ENCODE measurements around the gene ASB18.
A peak's percentile ranks its signal among the peaks of the same experiment; 100 is the strongest.

Gene ASB18

DNA sequence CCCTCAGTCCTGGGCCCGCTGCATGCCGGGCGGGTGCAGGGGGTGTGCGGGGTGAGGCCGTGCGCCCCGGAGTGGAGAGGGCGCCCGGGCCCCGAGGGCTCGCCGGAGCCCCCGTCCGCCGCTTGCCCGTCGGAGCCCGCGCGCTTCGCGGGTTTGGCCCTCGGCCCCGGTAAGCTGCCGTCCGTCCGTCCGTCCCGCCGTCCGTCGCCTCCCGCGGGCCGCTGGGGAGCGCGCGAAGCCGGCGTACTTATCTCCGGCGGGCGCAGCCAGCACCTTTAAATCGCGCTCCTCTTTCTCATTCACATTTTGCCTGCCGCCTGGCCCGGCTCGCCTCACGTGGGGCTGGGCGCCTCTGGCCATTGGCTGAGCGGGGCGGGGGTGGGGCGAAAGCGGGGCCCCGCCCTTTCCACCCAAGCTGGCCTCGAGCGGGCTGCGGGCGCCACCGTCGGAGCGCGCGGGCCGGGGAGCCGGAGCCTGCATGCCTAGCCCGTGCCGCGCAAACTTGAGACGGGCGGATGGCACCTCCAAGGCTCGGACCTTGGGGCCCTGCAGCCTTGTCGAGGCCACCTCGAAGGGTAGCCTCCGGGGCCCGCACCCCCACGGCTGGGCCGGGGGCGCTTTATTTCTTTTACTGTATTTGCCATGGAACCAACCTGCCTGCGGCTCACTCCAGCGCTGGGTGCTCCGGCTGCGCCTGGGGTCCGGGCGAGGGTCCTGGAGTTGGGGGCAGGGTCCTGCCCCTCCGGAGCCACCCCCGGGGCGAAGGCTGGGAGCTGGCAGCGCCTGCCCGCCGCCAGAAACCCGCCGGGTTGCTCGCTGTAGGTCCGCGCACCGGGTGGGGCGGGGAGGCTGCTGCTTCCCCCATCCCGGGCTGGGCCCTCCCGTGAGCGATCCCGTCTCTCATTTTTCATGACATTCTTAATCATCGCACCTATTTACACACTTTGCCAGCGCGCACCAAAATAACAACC, 95.8 kb downstream of the ASB18 start, which contains the start of gene GBX2:
Gene GBX2, minus strand, starts transcription at position 277 of the 971 bp plus-strand sequence. CDS start 415 bp downstream, outside the sequence.
- no peaks in the 10 kb centered on the region for H3K36me3 ChIP-seq (ENCODE audit: control insufficient read depth, insufficient read depth, low read length)
- H3K27me3 ChIP-seq (ENCODE audit: control insufficient read depth, insufficient read depth, low read length) = peaks cover 100% of the 10 kb centered on the region
- H3K4me1 ChIP-seq (ENCODE audit: control insufficient read depth, insufficient read depth, low read length) = peaks cover 52% of the 10 kb centered on the region
- H3K9me3 ChIP-seq (ENCODE audit: control insufficient read depth, insufficient read depth, low read length) = no peaks in the 10 kb centered on the region
- H3K27ac ChIP-seq (ENCODE audit: low read depth, low read length) = no peak within 1 kb of the TSS
- H3K9ac ChIP-seq (ENCODE audit: low read depth, low read length) = no peak within 1 kb of the TSS
- peak within 1 kb of the TSS; percentile 61 for H3K4me3 ChIP-seq (ENCODE audit: low read depth, low read length)

DNA sequence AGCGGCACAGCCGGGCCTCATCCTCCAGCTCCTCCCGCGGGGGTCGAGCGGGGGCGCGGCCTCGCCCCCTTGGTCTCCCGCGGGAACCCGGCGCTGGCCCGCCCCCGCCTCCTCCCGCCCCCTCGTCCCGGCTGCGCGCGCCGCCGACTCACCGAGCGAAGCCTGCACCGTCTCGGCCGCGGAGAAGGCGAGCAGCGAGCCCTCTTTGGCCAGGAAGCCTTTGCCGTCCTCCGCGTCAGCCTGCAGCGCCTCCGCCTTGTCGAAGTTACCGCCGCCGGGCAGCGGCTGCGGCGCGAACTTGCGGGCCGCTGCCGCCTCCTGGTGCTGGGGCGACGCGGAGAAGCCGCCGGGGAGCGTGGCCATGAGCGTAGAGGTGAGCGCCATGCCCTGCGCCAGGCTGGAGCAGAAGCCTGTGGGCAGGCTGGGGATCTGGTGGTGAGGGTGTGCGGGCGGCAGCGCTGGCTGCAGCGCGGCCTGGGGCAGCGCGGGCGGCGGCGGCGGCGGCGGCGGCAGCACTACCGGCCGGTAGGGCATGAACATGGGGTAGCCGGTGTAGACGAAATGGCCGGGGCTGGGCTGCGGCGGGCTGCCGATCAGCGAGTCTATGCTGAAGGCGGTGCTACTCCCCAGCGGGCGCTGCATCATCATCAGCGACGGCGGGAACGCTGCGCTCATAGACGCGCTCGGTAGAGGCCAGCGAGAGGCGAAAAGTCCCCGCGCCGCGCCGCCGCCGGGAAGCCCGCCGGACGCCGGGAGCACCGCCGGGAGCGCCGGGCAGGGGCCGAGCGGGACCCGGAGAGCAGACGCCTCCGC, 96.7 kb downstream of the ASB18 start:
- Histone ChIP-seq H3K27me3 (ENCODE audit: control insufficient read depth, insufficient read depth, low read length) (peaks cover 100% of the 10 kb centered on the region), H3K4me3 (ENCODE audit: low read depth, low read length) (peak overlapping the region; percentile 61), H3K36me3 (ENCODE audit: control insufficient read depth, insufficient read depth, low read length) (no peaks in the 10 kb centered on the region), H3K9me3 (ENCODE audit: control insufficient read depth, insufficient read depth, low read length) (no peaks in the 10 kb centered on the region), H3K4me1 (ENCODE audit: control insufficient read depth, insufficient read depth, low read length) (peaks cover 54% of the 10 kb centered on the region), H3K27ac (ENCODE audit: low read depth, low read length) (no peak overlapping the region), H3K9ac (ENCODE audit: low read depth, low read length) (no peak overlapping the region)

- Histone ChIP-seq H3K36me3 (ENCODE audit: control insufficient read depth, insufficient read depth, low read length) (no peaks in the 10 kb centered on the region), H3K27ac (ENCODE audit: low read depth, low read length) (no peak overlapping the region), H3K9ac (ENCODE audit: low read depth, low read length) (no peak overlapping the region), H3K4me1 (ENCODE audit: control insufficient read depth, insufficient read depth, low read length) (peaks cover 54% of the 10 kb centered on the region), H3K27me3 (ENCODE audit: control insufficient read depth, insufficient read depth, low read length) (peaks cover 100% of the 10 kb centered on the region), H3K4me3 (ENCODE audit: low read depth, low read length) (peak overlapping the region; percentile 61; the same call in 1 of the 2 replicates), H3K9me3 (ENCODE audit: control insufficient read depth, insufficient read depth, low read length) (no peaks in the 10 kb centered on the region)
Measured at GRCh38 chr2:236166796-236167296, 97.4 kb downstream of the ASB18 start.

GRCh38 chr2:236165842-236166795, 98.1 kb downstream of the ASB18 start:
- Histone ChIP-seq H3K4me1 (ENCODE audit: control insufficient read depth, insufficient read depth, low read length) (peaks cover 55% of the 10 kb centered on the region), H3K9ac (ENCODE audit: low read depth, low read length) (no peak overlapping the region), H3K27ac (ENCODE audit: low read depth, low read length) (no peak overlapping the region), H3K9me3 (ENCODE audit: control insufficient read depth, insufficient read depth, low read length) (no peaks in the 10 kb centered on the region), H3K36me3 (ENCODE audit: control insufficient read depth, insufficient read depth, low read length) (no peaks in the 10 kb centered on the region), H3K27me3 (ENCODE audit: control insufficient read depth, insufficient read depth, low read length) (peaks cover 100% of the 10 kb centered on the region), H3K4me3 (ENCODE audit: low read depth, low read length) (peak overlapping the region; percentile 61; the same call in 1 of the 2 replicates)

DNA sequence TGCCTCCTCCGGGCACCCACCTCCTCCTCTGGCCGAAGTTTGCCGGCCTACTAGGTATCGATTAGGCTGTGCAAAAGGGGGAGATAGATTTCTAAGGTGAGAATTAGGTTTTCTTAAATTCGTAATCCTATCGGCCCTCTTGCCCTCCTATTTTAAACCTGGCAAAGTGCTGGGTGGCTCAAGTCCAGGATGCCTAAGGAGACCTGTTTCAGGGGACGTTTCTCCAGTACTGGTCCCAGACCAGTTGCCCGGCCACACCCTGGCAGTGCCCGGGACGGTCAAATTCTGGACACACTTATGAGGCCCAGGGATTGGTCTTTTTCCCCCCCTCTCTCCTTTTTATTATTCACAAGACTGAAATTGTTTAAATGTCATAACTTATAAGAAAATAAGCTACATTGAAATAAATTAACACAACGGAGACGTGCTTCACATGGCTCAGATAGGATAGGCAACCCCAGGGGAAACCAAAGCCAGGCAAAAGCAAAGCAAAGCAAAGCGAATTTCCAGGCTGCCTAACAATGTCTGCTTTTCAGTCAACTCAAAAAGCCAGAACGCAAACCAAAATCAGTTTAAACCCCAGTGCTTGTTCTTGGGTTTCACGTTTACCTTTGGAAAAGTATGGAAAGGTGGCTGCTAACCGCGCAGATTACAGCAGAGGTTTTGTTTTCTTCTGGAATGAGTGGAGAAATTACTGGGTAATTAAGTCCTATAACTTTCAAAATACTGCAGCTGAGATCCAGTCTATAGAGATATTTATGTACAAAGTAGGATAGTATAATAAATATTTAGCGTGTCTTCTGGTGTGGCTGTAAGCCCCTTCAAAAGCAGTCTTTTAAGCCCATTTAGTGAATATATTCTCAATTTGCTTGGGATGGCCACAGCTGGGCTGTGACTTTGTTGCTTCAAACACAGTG, 99.0 kb downstream of the ASB18 start:
- Histone ChIP-seq H3K9me3 (ENCODE audit: control insufficient read depth, insufficient read depth, low read length) (no peaks in the 10 kb centered on the region), H3K36me3 (ENCODE audit: control insufficient read depth, insufficient read depth, low read length) (no peaks in the 10 kb centered on the region), H3K9ac (ENCODE audit: low read depth, low read length) (no peak overlapping the region), H3K4me3 (ENCODE audit: low read depth, low read length) (peak overlapping the region; percentile 61), H3K27me3 (ENCODE audit: control insufficient read depth, insufficient read depth, low read length) (peaks cover 100% of the 10 kb centered on the region), H3K4me1 (ENCODE audit: control insufficient read depth, insufficient read depth, low read length) (peaks cover 54% of the 10 kb centered on the region), H3K27ac (ENCODE audit: low read depth, low read length) (no peak overlapping the region)

DNA sequence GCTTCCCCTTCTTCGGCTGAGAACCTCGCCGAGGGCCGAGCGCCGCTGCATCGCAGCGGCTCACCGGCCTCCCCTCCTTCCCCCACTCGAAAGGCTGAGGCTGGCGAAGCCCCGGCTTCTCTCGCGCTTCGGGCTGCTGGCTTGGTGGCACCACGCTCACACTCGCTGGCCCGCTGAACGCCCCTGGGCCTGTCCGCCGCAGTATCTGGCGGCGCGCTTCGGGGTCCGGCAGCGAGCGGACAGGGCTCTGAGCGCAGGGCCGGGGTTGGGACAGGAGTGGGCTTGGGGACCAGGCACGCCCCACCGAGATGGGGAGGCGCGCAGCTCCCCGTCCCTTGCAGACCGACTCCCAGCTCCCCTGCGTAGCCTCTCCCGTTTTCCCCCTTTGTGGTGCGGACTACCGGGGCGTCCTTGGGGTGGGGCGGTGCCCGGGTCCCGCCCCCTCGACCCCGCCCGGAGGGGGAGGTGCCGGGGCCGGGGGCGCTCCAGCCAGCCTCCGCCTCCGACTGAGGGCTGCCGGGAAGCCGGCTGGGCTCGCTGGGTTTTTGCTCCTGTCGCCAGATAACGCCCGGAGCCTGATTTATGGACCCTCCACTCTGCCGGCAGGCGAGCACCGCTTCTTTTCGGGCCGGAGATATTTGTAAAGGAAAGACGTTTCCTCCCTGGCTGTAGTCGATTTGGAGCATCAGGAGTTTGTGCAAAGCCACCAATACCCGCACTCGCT, 99.8 kb downstream of the ASB18 start:
- Histone ChIP-seq H3K4me3 (ENCODE audit: low read depth, low read length) (peak overlapping the region; percentile 61), H3K27ac (ENCODE audit: low read depth, low read length) (no peak overlapping the region), H3K4me1 (ENCODE audit: control insufficient read depth, insufficient read depth, low read length) (peaks cover 50% of the 10 kb centered on the region), H3K36me3 (ENCODE audit: control insufficient read depth, insufficient read depth, low read length) (no peaks in the 10 kb centered on the region), H3K27me3 (ENCODE audit: control insufficient read depth, insufficient read depth, low read length) (peaks cover 100% of the 10 kb centered on the region), H3K9ac (ENCODE audit: low read depth, low read length) (no peak overlapping the region), H3K9me3 (ENCODE audit: control insufficient read depth, insufficient read depth, low read length) (no peaks in the 10 kb centered on the region)

GRCh38 chr2:236163471-236164200, 100.6 kb downstream of the ASB18 start:
- Histone ChIP-seq H3K9ac (ENCODE audit: low read depth, low read length) (no peak overlapping the region), H3K9me3 (ENCODE audit: control insufficient read depth, insufficient read depth, low read length) (no peaks in the 10 kb centered on the region), H3K36me3 (ENCODE audit: control insufficient read depth, insufficient read depth, low read length) (no peaks in the 10 kb centered on the region), H3K27ac (ENCODE audit: low read depth, low read length) (no peak overlapping the region), H3K4me3 (ENCODE audit: low read depth, low read length) (peak overlapping the region; percentile 61), H3K4me1 (ENCODE audit: control insufficient read depth, insufficient read depth, low read length) (peaks cover 48% of the 10 kb centered on the region), H3K27me3 (ENCODE audit: control insufficient read depth, insufficient read depth, low read length) (peaks cover 99% of the 10 kb centered on the region)

- Histone ChIP-seq H3K4me3 (ENCODE audit: low read depth, low read length) (peak overlapping the region; percentile 61; the same call in 1 of the 2 replicates), H3K9me3 (ENCODE audit: control insufficient read depth, insufficient read depth, low read length) (no peaks in the 10 kb centered on the region), H3K27me3 (ENCODE audit: control insufficient read depth, insufficient read depth, low read length) (peaks cover 99% of the 10 kb centered on the region), H3K36me3 (ENCODE audit: control insufficient read depth, insufficient read depth, low read length) (no peaks in the 10 kb centered on the region), H3K27ac (ENCODE audit: low read depth, low read length) (no peak overlapping the region), H3K9ac (ENCODE audit: low read depth, low read length) (no peak overlapping the region), H3K4me1 (ENCODE audit: control insufficient read depth, insufficient read depth, low read length) (peaks cover 50% of the 10 kb centered on the region)
Measured at GRCh38 chr2:236162882-236163470, 101.2 kb downstream of the ASB18 start.
